Upper lobe of left lung (tissue), 4 donors: ENCODE results near the gene COL9A2.

Experiments
- POLR2AphosphoS5 ChIP-seq, 2 donors: sonication (generic); formaldehyde crosslinking; IDR thresholded peaks; one replicate each; pipeline ENCODE4 v1.5.1; 2017; ENCODE audit warnings: antibody characterized with exemption in 2 of 2
- TF ChIP-seq, protein P1 (sequence below), 6 experiments: fragments of 450-650 bp in 4 of 6; fragments of 200-600 bp in 2 of 6; sonication (generic) in 2 of 6; IDR thresholded peaks; one replicate each; pipeline ENCODE4 v1.5.1; 2016 to 2019; ENCODE audit warnings: antibody characterized with exemption in 6 of 6

- TF ChIP-seq POLR2AphosphoS5 (IDR thresholded peaks at IDR 0.05) = no peak
- TF ChIP-seq, protein P1, sequence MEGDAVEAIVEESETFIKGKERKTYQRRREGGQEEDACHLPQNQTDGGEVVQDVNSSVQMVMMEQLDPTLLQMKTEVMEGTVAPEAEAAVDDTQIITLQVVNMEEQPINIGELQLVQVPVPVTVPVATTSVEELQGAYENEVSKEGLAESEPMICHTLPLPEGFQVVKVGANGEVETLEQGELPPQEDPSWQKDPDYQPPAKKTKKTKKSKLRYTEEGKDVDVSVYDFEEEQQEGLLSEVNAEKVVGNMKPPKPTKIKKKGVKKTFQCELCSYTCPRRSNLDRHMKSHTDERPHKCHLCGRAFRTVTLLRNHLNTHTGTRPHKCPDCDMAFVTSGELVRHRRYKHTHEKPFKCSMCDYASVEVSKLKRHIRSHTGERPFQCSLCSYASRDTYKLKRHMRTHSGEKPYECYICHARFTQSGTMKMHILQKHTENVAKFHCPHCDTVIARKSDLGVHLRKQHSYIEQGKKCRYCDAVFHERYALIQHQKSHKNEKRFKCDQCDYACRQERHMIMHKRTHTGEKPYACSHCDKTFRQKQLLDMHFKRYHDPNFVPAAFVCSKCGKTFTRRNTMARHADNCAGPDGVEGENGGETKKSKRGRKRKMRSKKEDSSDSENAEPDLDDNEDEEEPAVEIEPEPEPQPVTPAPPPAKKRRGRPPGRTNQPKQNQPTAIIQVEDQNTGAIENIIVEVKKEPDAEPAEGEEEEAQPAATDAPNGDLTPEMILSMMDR (IDR thresholded peaks at IDR 0.05) = no peak
Measured at GRCh38 chr1:40300249-40300567, 16.9 kb downstream of the COL9A2 start.
